SK-N-SH treated with all-trans-retinoic acid at 6 μM for 48 hours (cell line): ENCODE data around the gene TFDP1.

Source experiments
- ARNTL ChIP-seq: fragments of 450-650 bp; formaldehyde crosslinking; IDR thresholded peaks from 2 replicates; pipeline ENCODE4 v1.5.0; 2020; ENCODE audit warnings: low read depth, mild to moderate bottlenecking, moderate library complexity, borderline replicate concordance
- BACH2 ChIP-seq: fragments of 250-450 bp; sonication (Bioruptor Pico); IDR thresholded peaks from 2 replicates; pipeline ENCODE4 v1.9.0; 2021; ENCODE audit warnings: mild to moderate bottlenecking, borderline replicate concordance
- ISL1 ChIP-seq: fragments of 250-450 bp; sonication (Bioruptor Pico); IDR thresholded peaks from 2 replicates; pipeline ENCODE4 v2.1.2; 2022; ENCODE audit warnings: mild to moderate bottlenecking, moderate library complexity
- OSR1 ChIP-seq: fragments of 250-450 bp; sonication (Bioruptor Pico); IDR thresholded peaks from 2 replicates; pipeline ENCODE4 v1.8.0; 2022; ENCODE audit warnings: moderate library complexity, mild to moderate bottlenecking, inconsistent platforms
- PATZ1 ChIP-seq: fragments of 250-450 bp; sonication (Bioruptor Pico); IDR thresholded peaks from 2 replicates; pipeline ENCODE4 v1.8.0; 2020; ENCODE audit warnings: mild to moderate bottlenecking, moderate library complexity, borderline replicate concordance
- PPARA ChIP-seq: fragments of 250-450 bp; sonication (Bioruptor Pico); IDR thresholded peaks from 2 replicates; pipeline ENCODE4 v1.5.0; 2020; ENCODE audit warnings: mild to moderate bottlenecking, borderline replicate concordance
- TCF4 ChIP-seq: fragments of 250-450 bp; sonication (Bioruptor Pico); IDR thresholded peaks from 2 replicates; pipeline ENCODE4 v1.8.0; 2021; ENCODE audit warnings: mild to moderate bottlenecking, moderate library complexity, borderline replicate concordance
- TOX ChIP-seq: fragments of 250-450 bp; sonication (Bioruptor Pico); IDR thresholded peaks from 2 replicates; pipeline ENCODE4 v1.8.0; 2021; ENCODE audit warnings: mild to moderate bottlenecking, moderate library complexity, borderline replicate concordance
- ZNF565 ChIP-seq: fragments of 450-650 bp; formaldehyde crosslinking; conservative IDR thresholded peaks from 2 replicates; pipeline ENCODE4 v1.5.0; 2020; ENCODE audit warnings: low read depth, mild to moderate bottlenecking, moderate library complexity
- ZNF8 ChIP-seq: fragments of 450-650 bp; formaldehyde crosslinking; IDR thresholded peaks from 2 replicates; pipeline ENCODE4 v1.5.0; 2020; ENCODE audit warnings: mild to moderate bottlenecking, moderate library complexity

GRCh38 chr13:113638173-113638746, 53.7 kb downstream of the TFDP1 start:
- TF ChIP-seq ARNTL (no peak), BACH2 (CRISPR knock-in tag) (no peak), ZNF565 (CRISPR knock-in tag) (no peak), PATZ1 (CRISPR knock-in tag) (no peak), TOX (CRISPR knock-in tag) (no peak), ISL1 (CRISPR knock-in tag) (no peak), TCF4 (no peak), ZNF8 (CRISPR knock-in tag) (no peak), OSR1 (CRISPR knock-in tag) (no peak), PPARA (CRISPR knock-in tag) (no peak)
